PC-3 (cell line): ENCODE results near the gene CLINT1. TPM values are rescaled to one million over a fixed set of nuclear protein-coding genes. Genes with fewer than 3 reads are reported as not detected.

ENCODE experiments used
- ATAC-seq: fragments of 200-7000 bp; cut with Tn5 transposase; 2 replicates; pipeline ENCODE4 v1.9.1; 2020; ENCODE audit warnings: mild to moderate bottlenecking, moderate library complexity
- BruUV-seq: library from RNA; stranded (reverse); fragments of 400-500 nt; replicated peaks from 2 replicates; lab custom pipeline; 2021; lab: Mats Ljungman, UMichigan
- CTCF ChIA-PET: fragments of 300-600 bp; sonication (Branson Sonifier 250); formaldehyde crosslinking; loops from one replicate; lab custom pipeline; 2022; ENCODE audit warnings: antibody characterized with exemption; lab: Charles Lee
- POLR2A ChIA-PET: fragments of 300-600 bp; sonication (Branson Sonifier 250); formaldehyde crosslinking; loops from one replicate; lab custom pipeline; 2022; ENCODE audit warnings: antibody characterized with exemption; ENCODE audit not compliant: unreplicated experiment; lab: Charles Lee
- DNase-seq: peaks from one replicate; pipeline ENCODE4 v3.0.0-alpha.2; 2015
- H2AFZ ChIP-seq: fragments of 300-600 bp; sonication (generic); 2 replicates; pipeline ENCODE4 v1.6.0; 2016; ENCODE audit warnings: antibody characterized with exemption, low read length
- H3F3A ChIP-seq: fragments of 300-600 bp; sonication (generic); one replicate; pipeline ENCODE4 v1.6.0; 2017; ENCODE audit warnings: antibody characterized with exemption, low read length, control low read depth, mild to moderate bottlenecking; ENCODE audit not compliant: unreplicated experiment
- H3K27ac ChIP-seq: fragments of 300-600 bp; sonication (generic); 2 replicates; pipeline ENCODE4 v1.5.1; 2016; ENCODE audit warnings: mild to moderate bottlenecking, low read length
- H3K27me3 ChIP-seq: fragments of 300-600 bp; sonication (generic); 2 replicates; pipeline ENCODE4 v1.6.1; 2016; ENCODE audit warnings: low read length, mixed read lengths
- H3K36me3 ChIP-seq: fragments of 300-600 bp; sonication (generic); 2 replicates; pipeline ENCODE4 v1.6.1; 2016; ENCODE audit warnings: low read depth, mixed run types, low read length, mixed read lengths
- H3K4me1 ChIP-seq: fragments of 300-600 bp; sonication (generic); 2 replicates; pipeline ENCODE4 v1.5.1; 2016; ENCODE audit warnings: low read length; ENCODE audit not compliant: insufficient read depth
- H3K4me2 ChIP-seq: fragments of 300-600 bp; sonication (generic); 2 replicates; pipeline ENCODE4 v1.6.0; 2016; ENCODE audit warnings: low read length
- H3K4me3 ChIP-seq: fragments of 300-600 bp; sonication (generic); 2 replicates; pipeline ENCODE4 v1.5.1; 2016; ENCODE audit warnings: mild to moderate bottlenecking, low read length, mixed read lengths
- H3K79me2 ChIP-seq: fragments of 300-600 bp; sonication (generic); 2 replicates; pipeline ENCODE4 v1.6.1; 2017; ENCODE audit warnings: low read length, mixed read lengths
- H3K9ac ChIP-seq: fragments of 300-600 bp; sonication (generic); 2 replicates; pipeline ENCODE4 v1.6.0; 2016; ENCODE audit warnings: mild to moderate bottlenecking, low read length
- H3K9me2 ChIP-seq: fragments of 300-600 bp; sonication (generic); replicated peaks from 2 replicates; pipeline ENCODE4 v1.6.1; 2016; ENCODE audit warnings: mixed run types, low read length, mixed read lengths
- H3K9me3 ChIP-seq: fragments of 300-600 bp; sonication (generic); 2 replicates; pipeline ENCODE4 v1.6.1; 2016; ENCODE audit warnings: low read length, mixed read lengths
- H4K20me1 ChIP-seq: fragments of 300-600 bp; sonication (generic); 2 replicates; pipeline ENCODE4 v1.6.1; 2016; ENCODE audit warnings: low read length, mixed read lengths
- CTCF ChIP-seq: fragments of 300-600 bp; sonication (generic); conservative IDR thresholded peaks from 2 replicates; pipeline ENCODE4 v1.5.1; 2017; ENCODE audit warnings: antibody characterized with exemption, low read depth, mild to moderate bottlenecking, low read length
- EZH2 ChIP-seq: fragments of 300-600 bp; sonication (generic); IDR thresholded peaks from one replicate; pipeline ENCODE4 v1.6.1; 2017; ENCODE audit warnings: antibody characterized with exemption, mild to moderate bottlenecking, low read length; ENCODE audit not compliant: unreplicated experiment
- EZH2phosphoT487 ChIP-seq: fragments of 300-600 bp; sonication (generic); IDR thresholded peaks from 2 replicates; pipeline ENCODE4 v1.6.1; 2018; ENCODE audit warnings: mild to moderate bottlenecking, antibody characterized with exemption, low read length, borderline replicate concordance
- intact Hi-C: fragments of 100-400 bp; cut with micrococcal nuclease; formaldehyde crosslinking; loops from 2 replicates; pipeline ENCODE4 v1.9.0; 2023
- total RNA-seq: library from RNA; depleted of rRNA; stranded (reverse); fragments of >200 nt; gene quantifications from 2 replicates; pipeline ENCODE4 v1.2.3, GENCODE V29; 2014

The CLINT1 gene
- total RNA-seq, 1 experiment from 2014 or later: 125 TPM

GRCh38 chr5:157741131-157741530 lies 117.8 kb downstream of the CLINT1 start:
- ChIA-PET CTCF (no interaction called here), POLR2A (interaction anchor here (0.6 kb wide), 1 partner anchor 327 kb away, joined by 4 read pairs; no protein-coding TSS in a partner anchor)
- no peak for TF ChIP-seq EZH2
- no TSS peak for BruUV-seq
- H4K20me1 ChIP-seq: no peaks in the 10 kb centered on the region
- peaks cover 22% of the 10 kb centered on the region; the same call in 1 of the 2 replicates for H3K36me3 ChIP-seq
- no peak for ATAC-seq
- H3K4me1 ChIP-seq: peaks cover 19% of the 10 kb centered on the region
- intact Hi-C loops: loop anchor here (5.0 to 10.0 kb wide), 4 partner anchors 116 to 594 kb away; partner anchors contain the start of gene CLINT1
- no peaks in the 10 kb centered on the region for H3F3A ChIP-seq
- DNase-seq: no peak
- H3K9me2 ChIP-seq: no peaks in the 10 kb centered on the region
- no peaks in the 10 kb centered on the region for H3K27me3 ChIP-seq
- H2AFZ ChIP-seq: no peak overlapping the region
- H3K27ac ChIP-seq: no peak overlapping the region
- no peak overlapping the region for H3K4me2 ChIP-seq
- no peak overlapping the region for H3K4me3 ChIP-seq
- H3K9me3 ChIP-seq: no peaks in the 10 kb centered on the region
- H3K9ac ChIP-seq: no peak overlapping the region
- peaks cover 22% of the 10 kb centered on the region for H3K79me2 ChIP-seq

GRCh38 chr5:157740229-157740610 lies 118.7 kb downstream of the CLINT1 start:
- ATAC-seq: no peak
- Histone ChIP-seq H3K9ac (no peak overlapping the region), H3K4me1 (peaks cover 14% of the 10 kb centered on the region), H3K4me2 (no peak overlapping the region), H3K27ac (no peak overlapping the region), H3F3A (no peaks in the 10 kb centered on the region), H2AFZ (no peak overlapping the region), H4K20me1 (no peaks in the 10 kb centered on the region), H3K27me3 (no peaks in the 10 kb centered on the region), H3K4me3 (no peak overlapping the region), H3K79me2 (peaks cover 13% of the 10 kb centered on the region), H3K9me3 (no peaks in the 10 kb centered on the region), H3K9me2 (no peaks in the 10 kb centered on the region), H3K36me3 (peaks cover 26% of the 10 kb centered on the region; the same call in 1 of the 2 replicates)
- intact Hi-C loops: loop anchor here (5.0 to 10.0 kb wide), 4 partner anchors 117 to 593 kb away; partner anchors contain the start of gene CLINT1
- TF ChIP-seq EZH2 (no peak), CTCF (peak; percentile 94), EZH2phosphoT487 (no peak)
- peak; percentile 59 for DNase-seq
- BruUV-seq: no TSS peak
- ChIA-PET POLR2A (interaction anchor here (0.6 kb wide), 1 partner anchor 328 kb away, joined by 4 read pairs; no protein-coding TSS in a partner anchor), CTCF (no interaction called here)

- Histone ChIP-seq H2AFZ (no peak overlapping the region), H4K20me1 (no peaks in the 10 kb centered on the region), H3F3A (no peaks in the 10 kb centered on the region), H3K4me1 (peaks cover 8% of the 10 kb centered on the region), H3K27me3 (no peaks in the 10 kb centered on the region), H3K4me3 (no peak overlapping the region), H3K9ac (no peak overlapping the region), H3K9me3 (no peaks in the 10 kb centered on the region), H3K9me2 (no peaks in the 10 kb centered on the region), H3K4me2 (no peak overlapping the region), H3K27ac (no peak overlapping the region), H3K79me2 (peaks cover 7% of the 10 kb centered on the region), H3K36me3 (peaks cover 28% of the 10 kb centered on the region; the same call in 1 of the 2 replicates)
- TF ChIP-seq CTCF (no peak), EZH2phosphoT487 (no peak), EZH2 (no peak)
- BruUV-seq: TSS peak; percentile 5
- POLR2A ChIA-PET: no interaction called here
- DNase-seq (no peak), ATAC-seq (no peak)
- intact Hi-C loops: loop anchor here (5.0 to 10.0 kb wide), 4 partner anchors 118 to 592 kb away; partner anchors contain the start of gene CLINT1
- CTCF ChIA-PET: no interaction called here
These were observed 119.3 kb downstream of the CLINT1 start for GRCh38 chr5:157739388-157740228.
